NCI-H2081 (cell line): ENCODE data around the gene HS6ST2.

Experiments
- DNase-seq, 2 experiments: peaks; one replicate each; lab custom pipeline; 2025; lab: John Stamatoyannopoulos, UW

HS6ST2 gene

DNA sequence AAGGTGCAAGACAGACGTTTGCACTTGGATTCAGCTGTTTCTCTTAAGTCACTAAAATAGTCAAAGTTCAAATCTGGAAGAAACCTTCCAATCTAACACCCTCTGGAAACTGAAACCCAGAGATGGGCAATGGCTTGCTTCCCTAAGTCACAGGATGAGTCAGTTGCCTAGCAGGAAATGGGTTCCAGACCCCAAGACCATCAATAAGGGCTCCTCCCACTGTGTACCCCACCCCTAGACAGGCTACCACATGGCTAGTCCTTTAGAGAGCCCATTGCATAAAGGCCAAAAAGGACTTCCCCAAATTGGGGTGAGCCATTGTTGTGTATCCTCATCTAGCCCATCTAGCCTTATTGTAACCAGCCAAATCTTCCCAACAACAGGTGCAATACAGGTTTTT, 216.2 kb downstream of the HS6ST2 start:
- DNase-seq = no peak

DNA sequence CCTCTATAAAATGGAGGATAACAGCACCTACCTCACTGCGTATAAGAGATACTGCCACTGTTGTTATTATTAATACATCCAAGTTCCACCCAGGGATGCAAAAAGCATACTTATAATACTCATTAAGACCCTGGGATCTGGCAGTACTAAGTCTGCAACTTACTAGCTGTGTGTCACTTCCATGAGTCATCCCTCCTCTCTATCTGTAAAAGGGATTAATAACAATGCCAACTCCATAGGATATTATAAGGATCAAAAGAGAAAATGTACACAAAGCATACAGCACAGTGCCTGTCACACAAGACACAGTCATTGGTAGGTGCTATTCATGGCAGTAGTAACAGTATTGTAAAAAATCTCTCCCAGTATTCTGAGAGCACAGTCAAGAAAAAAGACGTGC, 216.7 kb downstream of the HS6ST2 start:
- no peak for DNase-seq

DNA sequence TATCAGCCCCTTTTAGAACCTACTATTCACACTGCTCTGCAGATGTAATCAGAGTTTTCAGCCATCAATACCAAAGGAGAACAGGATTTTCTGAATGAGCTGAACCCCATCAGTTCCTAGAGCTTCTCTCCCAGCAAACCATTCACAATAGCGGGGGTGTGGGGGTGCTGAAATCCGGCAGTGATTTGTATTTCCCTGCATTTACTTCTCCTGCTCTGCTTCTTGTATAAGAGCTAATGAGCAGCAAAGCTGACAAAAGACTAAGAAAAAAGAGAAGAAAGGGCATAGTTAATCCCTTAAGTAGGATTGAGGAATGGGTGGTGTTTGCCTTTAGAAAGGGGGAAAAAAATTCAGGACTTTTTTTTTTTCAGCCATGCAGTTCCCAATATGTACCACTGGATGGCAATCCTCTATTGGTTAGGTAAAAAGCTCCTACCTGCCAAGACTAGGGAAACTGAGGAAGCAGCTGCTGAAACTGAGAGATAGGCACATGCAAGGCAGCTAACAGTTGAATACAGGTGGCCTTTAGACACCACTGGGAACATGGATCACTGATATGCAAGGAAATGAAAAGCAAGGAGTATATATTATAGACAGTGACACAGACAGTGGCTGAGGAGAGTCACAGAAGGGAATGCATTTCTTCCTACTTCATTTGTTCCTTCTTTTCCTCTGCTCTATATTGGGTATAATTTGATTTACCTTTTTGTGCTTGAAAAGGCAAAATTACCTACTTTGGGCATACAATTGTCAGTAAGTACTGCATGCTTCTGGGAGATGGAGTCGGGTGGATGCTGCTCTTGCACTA, 217.9 kb downstream of the HS6ST2 start:
- peak in 1 of 2 experiments; percentile 3 for DNase-seq

DNA sequence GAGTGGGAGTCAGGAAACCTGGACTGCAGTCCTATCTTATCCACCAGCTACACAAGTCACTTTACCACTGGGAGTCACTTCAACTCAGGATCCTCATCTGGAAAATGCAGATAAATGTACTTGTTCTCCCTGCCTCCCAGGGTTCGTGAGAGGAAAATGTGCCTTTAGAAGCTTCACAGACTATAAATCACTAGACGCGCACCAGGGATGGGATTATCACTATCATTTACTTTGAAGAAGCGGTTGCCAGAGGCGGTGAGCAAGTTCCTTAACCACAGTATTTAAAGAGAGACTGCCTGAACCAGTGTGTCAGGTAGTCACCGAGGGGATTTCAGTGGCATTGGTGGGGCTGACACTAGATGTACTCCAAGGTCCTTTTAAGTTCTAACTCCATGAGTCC, 219.5 kb downstream of the HS6ST2 start:
- no peak for DNase-seq

DNA sequence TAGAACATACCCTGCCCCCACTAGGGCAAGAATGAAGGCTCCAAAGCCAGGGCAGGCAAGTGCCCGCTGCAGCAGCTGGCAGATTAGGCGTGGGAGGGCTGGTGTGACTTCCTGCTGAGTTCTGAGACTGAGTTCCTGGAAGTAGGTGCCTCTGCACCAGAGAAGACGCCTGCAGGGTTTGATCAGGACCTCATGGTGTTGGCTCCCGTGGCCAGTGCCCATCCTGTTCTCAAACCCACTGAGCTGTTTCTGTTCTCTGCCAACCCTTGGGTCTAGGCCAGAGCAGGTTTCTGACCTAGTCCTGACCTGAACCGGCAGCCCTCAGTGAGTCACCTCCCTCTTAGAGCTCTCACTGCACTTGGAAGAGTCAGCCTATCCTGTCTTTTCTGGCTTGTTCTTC, 220.7 kb downstream of the HS6ST2 start:
- DNase-seq = no peak

DNA sequence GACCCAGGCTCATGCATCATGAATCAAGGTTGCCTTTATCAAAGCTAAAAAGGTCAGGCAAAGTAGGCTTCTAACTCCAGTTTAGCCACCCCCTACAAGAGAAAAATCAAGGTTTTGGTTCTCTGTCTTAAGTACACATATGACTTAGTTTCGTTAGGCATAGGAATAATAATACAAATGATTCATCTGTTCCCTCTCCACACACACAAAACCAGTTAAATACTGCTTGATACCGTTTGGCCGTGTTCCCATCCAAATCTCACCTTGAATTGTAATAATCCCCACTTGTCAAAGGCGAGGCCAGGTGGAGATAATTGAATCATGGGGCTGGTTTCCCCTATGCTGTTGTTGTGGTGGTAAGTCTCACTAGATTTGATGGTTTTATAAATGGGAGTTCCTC, 226.2 kb downstream of the HS6ST2 start:
- peak in 1 of 2 experiments; percentile 63 for DNase-seq

DNA sequence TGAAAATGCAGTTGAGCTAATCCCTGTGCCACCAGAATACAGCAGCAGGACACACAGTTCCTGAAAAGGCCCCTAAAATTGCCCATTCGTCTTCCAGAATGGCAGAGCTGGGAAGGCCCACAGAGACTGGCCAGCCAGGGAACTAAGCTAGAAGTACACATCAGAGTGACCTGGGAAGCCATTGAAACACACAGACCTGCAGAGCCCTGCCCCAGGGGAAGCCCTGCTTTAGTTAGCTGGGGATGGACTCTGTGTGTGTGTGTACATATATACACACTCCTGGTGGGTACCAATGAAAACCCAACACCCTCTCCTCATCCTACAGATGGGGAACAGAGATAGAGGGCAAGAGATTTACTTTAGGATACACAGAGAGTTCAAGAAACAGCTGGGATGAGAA, 227.7 kb downstream of the HS6ST2 start:
- DNase-seq = no peak

DNA sequence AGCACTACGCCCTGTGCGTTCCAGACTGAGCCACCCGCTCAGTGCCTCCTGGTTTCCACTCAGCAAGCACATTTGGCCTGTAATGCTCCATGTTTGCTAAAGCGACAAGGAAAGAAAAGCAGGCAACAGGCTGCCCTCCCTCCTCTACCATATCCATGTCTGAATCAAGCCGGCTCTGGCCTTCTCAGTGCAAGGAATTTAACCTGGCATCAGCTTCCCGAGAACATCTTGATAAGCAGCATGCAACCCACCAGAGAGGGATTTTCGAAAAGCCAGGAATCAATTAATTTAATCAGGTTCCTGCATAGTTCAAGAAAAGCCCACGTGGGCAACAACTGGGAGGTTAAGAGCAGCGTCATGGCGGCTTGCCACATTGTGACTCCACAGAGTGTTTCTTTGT, 228.2 kb downstream of the HS6ST2 start:
- DNase-seq = no peak

DNA sequence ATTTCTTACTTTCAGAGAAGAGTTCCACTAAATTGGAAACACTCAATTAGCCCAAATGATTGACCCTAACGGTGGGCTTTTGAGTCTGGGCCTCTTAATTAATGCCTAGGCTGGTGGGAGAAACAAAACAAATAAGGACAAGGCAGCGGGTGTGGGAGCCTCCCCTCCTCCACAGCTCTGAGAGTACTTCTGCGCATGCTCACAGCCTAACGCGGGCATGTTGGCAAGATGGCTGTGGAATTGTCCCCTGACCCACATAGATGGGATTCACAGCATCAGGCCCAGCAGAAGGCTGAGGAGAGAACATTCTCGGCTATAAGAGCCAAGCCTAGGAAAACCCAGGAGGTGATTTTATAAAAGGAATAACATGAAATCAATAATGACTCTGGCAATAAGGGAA, 230.1 kb downstream of the HS6ST2 start:
- DNase-seq = no peak

DNA sequence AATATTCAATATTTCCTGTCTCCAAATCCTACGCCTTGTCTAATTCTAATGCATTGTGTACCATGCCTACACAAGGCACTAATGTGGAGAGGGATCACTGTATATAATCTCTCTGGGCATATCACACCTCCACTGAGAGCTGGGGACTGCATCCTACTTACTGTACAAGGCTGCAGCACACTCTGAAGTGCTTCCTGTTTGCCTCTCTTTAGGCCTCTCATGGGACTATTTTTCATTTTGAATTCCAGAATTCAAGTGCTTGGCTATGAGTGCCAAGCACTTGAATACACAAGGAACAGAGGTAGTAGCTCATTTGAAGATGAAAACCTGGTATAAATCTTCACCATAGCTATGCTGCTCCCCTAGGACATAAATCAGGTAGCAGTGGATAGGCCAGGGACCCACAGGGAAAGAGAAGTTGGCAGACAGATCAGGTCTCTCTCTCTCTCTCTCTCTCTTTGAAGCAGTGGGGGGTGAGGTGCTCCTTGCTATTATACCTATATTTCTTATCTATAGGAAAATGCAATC, 239.9 kb downstream of the HS6ST2 start:
- no peak for DNase-seq

DNA sequence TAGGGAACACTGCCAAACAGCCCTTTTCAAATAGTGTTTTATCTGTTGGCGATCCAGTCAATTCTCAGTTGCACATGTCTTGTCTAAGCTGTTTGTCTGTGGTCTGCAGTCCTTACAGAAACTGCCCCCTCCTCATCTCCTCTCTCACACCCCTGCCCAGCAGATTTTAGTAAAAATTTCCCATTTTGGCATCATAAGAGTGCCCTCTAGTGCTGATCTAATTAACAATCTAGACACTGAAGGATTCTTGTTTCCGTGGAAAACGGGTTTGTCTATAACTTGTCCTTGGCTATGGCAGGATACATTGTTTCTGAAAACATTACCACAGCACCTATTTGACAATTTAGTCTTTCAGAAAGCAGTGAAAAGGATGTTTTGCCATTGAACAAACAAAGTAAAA, 242.4 kb downstream of the HS6ST2 start:
- DNase-seq = peak in 1 of 2 experiments; percentile 3

DNA sequence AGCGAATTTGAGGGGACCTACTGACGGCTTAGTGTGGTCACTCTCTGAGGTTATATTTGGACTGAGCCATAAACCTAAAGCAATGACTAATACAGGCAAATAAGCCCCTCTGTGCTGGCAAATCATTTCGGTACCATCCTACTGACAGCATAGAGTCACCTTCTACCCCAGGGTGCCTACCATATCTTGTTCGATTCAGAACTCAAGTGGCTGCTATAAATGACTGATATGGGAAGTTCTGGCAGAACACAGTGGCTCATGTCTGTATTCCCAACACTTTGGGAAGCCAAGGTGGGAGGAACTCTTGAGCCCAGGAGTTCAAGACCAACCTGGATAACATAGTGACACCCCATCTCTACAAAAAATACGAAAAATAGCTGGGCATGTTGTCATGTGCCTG, 243.5 kb downstream of the HS6ST2 start:
- DNase-seq = no peak

DNA sequence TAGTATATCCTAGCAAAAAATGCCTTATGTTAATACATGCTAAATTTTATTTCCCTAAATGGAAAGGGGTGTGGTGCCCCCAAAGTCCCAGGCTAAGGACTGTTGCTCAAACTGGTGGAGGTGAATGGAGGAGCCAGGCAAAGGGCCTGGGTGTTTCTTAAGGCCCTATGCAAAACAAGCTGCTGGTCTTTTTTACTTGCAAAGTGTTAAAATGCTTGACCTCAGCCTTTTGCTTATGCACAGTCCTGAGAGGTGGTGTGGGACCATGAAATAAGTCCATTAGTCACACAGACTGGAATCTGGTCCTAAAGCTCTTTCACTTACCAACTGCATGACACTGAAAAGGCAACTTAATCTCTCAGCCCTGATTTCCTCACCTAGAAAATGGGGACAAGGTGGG, 246.1 kb downstream of the HS6ST2 start:
- no peak for DNase-seq

DNA sequence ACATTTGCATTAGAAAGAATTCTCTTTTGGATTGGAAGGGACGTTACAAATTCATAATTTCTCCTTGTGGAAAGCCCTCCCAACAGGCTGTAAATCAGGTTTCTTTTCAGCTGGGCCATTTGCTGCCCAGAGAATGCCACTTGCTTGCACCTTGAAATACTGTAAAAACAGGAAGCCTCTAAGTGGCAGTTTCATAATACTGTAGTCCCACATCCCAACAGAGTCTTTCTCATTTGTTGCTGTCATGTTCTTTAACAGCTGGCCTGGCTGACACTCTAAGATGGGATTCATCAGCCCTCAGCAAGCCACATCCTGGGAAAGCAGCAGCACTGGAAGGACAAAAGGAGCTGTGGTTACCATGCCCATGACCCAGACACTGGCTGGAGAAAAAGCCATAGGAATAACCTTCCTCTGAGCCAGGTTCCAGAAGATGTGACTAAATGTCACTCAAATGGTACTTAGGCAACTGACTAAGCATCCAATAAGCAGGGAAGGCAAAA, 247.7 kb downstream of the HS6ST2 start:
- no peak for DNase-seq

DNA sequence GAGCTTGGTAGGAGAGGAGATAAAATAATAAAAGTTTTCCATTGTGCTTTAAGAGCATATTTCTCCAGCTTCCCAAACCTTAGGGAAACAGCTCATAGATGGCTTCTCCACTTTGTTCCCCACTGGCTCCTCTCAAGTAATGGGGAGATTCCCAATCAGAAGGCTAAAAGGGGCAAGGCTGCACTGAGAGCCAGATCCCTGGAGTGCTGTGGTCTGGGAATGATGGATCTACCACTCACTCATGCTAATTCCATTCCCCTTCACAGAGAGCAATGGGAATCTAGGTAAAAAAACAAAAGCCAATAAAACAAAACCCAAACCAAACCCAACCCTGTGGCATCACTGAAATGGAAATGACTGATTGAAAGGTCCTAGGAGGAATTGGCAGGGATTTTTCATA, 249.9 kb downstream of the HS6ST2 start:
- no peak for DNase-seq

DNA sequence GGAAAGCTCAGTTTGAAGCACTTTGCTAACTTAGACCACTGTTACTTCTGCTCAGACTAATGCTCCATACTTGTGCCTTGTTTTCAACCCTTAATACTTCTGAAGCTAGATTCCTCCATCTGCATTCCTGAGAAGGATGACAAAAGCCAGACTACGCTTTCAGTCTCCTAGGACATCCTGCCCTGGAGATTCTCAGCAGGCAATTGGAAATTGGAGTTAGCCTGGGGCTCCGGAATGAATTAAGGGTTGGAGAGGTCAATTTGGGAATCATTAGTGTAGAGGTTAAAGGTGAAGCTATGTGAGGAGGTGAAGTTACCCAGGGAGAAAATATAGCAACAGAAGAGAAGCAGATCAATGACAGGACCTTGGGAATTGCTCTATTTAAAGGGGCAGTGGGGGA, 253.7 kb downstream of the HS6ST2 start:
- DNase-seq = no peak

DNA sequence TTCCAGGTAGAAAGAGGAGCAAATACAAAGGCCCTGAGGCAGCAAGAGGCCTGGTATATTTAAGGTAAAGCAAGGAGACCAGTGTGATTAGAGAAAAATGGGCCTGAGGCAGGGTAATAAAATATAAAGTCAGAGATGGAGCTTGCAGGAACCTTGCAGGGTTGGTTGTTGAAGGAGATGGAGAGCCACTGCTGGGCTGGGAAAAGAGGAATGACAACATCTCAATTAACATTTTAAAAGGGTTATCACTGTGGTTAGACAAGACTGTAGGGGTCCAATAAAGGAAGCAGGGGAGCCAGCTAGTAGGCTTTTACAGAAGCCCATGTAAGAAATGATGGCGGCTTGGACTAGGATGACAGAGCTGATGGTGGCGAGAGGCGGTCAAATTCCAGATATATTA, 264.0 kb downstream of the HS6ST2 start:
- DNase-seq = no peak

DNA sequence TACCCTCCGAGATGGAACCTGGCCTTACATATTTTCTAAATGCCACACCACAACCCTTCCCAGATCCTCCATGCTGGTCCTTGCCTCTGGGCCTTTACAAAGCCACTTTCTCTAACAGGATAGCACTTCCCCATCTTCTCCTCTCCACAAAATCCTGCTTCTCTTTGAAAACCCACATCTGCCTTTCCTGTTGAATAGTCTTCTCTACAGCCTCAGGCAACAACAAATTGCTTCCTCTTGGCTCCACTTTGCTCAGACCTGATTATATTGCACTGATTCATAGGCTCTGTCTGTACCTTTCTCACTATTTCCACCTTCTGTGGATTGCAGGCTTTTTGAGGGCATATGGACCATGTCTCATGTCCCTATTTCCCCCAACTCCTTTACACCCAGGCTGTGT, 265.9 kb downstream of the HS6ST2 start:
- DNase-seq = peak in 1 of 2 experiments; percentile 4

DNA sequence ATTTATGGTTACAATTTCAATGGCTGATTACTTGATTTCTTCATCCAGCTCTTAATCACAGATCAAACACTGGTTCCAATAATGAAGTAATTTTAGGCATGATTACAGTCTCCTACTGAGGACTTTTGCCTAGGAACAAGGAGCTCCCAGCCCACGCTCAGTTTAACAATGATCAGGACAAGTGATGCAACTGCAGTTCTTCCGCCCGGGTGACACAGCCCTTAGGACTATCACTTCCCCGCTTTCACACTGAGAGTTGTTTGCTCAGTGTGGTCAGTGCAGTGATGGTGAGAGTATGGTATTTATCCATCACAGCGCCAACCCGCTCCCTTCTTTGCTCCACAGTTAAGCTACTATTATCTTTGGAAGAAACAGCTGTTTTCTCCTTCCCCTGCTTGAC, 266.4 kb downstream of the HS6ST2 start:
- peak in 1 of 2 experiments; percentile 22 for DNase-seq

DNA sequence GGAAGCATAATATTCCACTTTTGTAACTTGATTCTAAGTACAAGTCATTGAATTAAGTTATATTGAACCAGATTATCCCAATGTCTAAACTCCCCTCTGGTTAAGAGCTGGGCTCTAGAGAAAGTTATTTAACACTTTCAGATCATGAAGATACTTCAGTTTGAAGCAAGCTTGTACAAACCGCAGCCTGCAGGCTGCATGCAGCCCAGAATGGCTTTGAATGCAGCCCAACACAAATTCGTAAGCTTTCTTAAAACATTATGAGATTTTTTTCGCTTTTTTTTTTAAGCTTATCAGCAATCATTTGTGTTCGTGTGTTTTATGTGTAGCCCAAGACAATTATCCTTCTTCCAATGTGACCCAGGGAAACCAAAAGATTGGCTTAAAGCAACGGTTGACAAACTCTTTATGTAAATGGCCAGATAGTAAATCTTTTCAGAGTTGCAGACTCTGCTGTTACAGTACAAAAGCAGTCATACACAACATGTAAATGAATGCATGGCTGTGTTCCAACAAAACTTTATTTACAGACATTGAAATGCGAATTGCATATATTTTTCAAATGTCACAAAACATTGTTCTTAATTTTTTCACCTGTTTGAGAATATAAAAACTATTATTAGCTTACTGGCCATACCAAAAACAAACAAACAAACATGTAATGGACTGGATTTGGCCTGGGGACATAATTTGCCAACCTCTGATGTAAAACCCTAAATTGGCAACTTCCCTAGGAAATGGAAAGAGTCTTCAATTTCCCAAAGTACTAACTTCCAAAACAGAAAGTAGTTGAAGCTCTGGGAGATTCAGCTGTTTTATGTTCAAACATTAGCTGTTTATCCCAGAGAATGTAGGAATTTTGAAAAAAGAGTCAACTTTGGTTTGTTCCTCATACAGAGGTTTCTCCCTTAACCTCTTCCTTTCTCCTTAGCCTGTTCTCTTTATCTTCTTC, 268.5 kb downstream of the HS6ST2 start:
- no peak for DNase-seq

DNA sequence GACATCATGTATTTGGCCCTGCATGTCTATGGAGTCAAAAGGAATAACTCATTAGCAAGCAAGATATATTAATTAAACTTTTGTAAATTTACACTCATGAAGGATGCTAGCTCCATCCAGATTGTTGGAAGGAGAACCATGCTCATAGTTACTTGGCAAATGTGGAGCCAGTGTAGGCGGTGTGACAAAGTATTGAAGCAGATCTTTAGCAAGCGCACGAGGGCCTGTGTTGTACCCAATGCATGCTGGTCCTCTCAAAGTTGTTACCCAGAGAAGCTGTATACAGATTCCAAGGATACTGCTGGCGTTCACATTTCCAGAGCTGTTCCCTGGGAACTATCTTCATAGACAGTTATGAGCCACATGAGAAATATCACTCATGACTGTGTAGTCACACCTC, 273.2 kb downstream of the HS6ST2 start:
- no peak for DNase-seq

DNA sequence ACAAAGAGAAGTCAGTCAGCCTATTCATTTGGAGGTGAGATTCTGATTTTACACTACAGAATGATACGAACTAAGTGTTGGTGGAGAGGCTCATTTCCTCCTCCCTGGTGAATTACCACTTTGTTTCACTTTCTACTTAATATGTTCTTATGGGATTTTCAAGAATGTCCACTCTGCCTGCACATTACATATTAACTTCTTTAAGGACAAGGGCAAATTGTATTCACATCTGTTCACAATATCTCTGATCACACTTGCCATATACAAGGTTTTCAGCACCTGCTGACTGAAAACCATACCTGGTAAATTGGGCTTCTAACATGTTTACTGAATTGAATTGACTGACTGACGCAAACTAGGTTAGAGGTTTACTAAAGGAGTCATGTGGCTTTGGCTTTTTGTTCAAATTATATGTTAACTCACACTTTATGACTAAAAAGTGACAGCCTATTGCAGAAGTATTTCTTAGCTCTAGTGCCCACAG, 281.2 kb downstream of the HS6ST2 start:
- no peak for DNase-seq
